ENCODE measurements around the gene SEPTIN7. TPM values are rescaled to one million over a fixed set of nuclear protein-coding genes. Genes with fewer than 3 reads are reported as not detected.
"Not testable (repeated sequence)": the region's sequence is repeated elsewhere in the genome, so short reads cannot be mapped to it uniquely, and the experiment has no call there.

The SEPTIN7 gene
- total RNA-seq, 1 experiment from 2014 or later: 292 TPM

- H3K4me3 ChIP-seq (ENCODE audit: low read depth in 2 of 2, low read length in 2 of 2): no peak overlapping the region
- TF ChIP-seq CTCF (IDR thresholded peaks at IDR 0.05): no peak
- no peak for TF ChIP-seq REST (IDR thresholded peaks at IDR 0.05; ENCODE audit: insufficient read depth in 1 of 2, low read depth in 2 of 2, low read length in 1 of 2)
- TF ChIP-seq SIN3A (IDR thresholded peaks at IDR 0.05; ENCODE audit: borderline replicate concordance, insufficient read depth, low read depth, low read length): no peak
- no peak for TF ChIP-seq POLR2AphosphoS5 (IDR thresholded peaks at IDR 0.05; ENCODE audit: low read depth, low read length)
- no peak for TF ChIP-seq TCF7L2 (IDR thresholded peaks at IDR 0.05; ENCODE audit: low read depth, low read length)
- H3K27me3 ChIP-seq (ENCODE audit: control insufficient read depth, insufficient read depth, low read length): peaks cover 46% of the 10 kb centered on the region
- in situ Hi-C loops (cut with HindIII; ENCODE audit: low pct_unique_long_range_greater_than_20kb, low sequenced_read_pairs): no loop called here
- CTCF ChIA-PET: no interaction called here
- ATAC-seq (no peak), DNase-seq (ENCODE audit: low read depth, low spot score) (no peak)
- BruUV-seq (replicated peaks): no TSS peak
- POLR2A ChIA-PET: no interaction called here
- H3K4me1 ChIP-seq (ENCODE audit: control insufficient read depth, insufficient read depth, low read length): no peaks in the 10 kb centered on the region
- H3K27ac ChIP-seq (ENCODE audit: low read length): no peak overlapping the region
- intact Hi-C loops (cut with micrococcal nuclease; ENCODE audit: unreplicated experiment): no loop called here
- H3K36me3 ChIP-seq (ENCODE audit: control insufficient read depth, insufficient read depth, low read length): no peaks in the 10 kb centered on the region
- no peaks in the 10 kb centered on the region for H3K9me3 ChIP-seq (ENCODE audit: control insufficient read depth, insufficient read depth, low read depth, low read length)
These were observed 45.1 kb upstream of the SEPTIN7 start for GRCh38 chr7:35755711-35756110.

- H3K9me3 ChIP-seq (ENCODE audit: control insufficient read depth, insufficient read depth, low read depth, low read length); intact Hi-C loops (cut with micrococcal nuclease; ENCODE audit: unreplicated experiment); POLR2A ChIA-PET; ATAC-seq; H3K27ac ChIP-seq (ENCODE audit: low read length); BruUV-seq (replicated peaks); DNase-seq (ENCODE audit: low read depth, low spot score); in situ Hi-C loops (cut with HindIII; ENCODE audit: low pct_unique_long_range_greater_than_20kb, low sequenced_read_pairs); H3K36me3 ChIP-seq (ENCODE audit: control insufficient read depth, insufficient read depth, low read length); CTCF ChIA-PET; H3K4me3 ChIP-seq (ENCODE audit: low read depth in 2 of 2, low read length in 2 of 2); H3K4me1 ChIP-seq (ENCODE audit: control insufficient read depth, insufficient read depth, low read length): not testable (repeated sequence)
- H3K27me3 ChIP-seq (ENCODE audit: control insufficient read depth, insufficient read depth, low read length): peaks cover 38% of the 10 kb centered on the region
These were observed 44.4 kb upstream of the SEPTIN7 start for GRCh38 chr7:35756453-35756852.

GRCh38 chr7:35757574-35757973 lies 43.3 kb upstream of the SEPTIN7 start:
- no peak overlapping the region for H3K27ac ChIP-seq (ENCODE audit: low read length)
- in situ Hi-C loops (cut with HindIII; ENCODE audit: low pct_unique_long_range_greater_than_20kb, low sequenced_read_pairs) (no loop called here), intact Hi-C loops (cut with micrococcal nuclease; ENCODE audit: unreplicated experiment) (no loop called here)
- no TSS peak for BruUV-seq (replicated peaks)
- no peaks in the 10 kb centered on the region for H3K9me3 ChIP-seq (ENCODE audit: control insufficient read depth, insufficient read depth, low read depth, low read length)
- ATAC-seq (no peak), DNase-seq (ENCODE audit: low read depth, low spot score) (no peak)
- no peak overlapping the region for H3K4me3 ChIP-seq (ENCODE audit: low read depth in 2 of 2, low read length in 2 of 2)
- TF ChIP-seq REST (IDR thresholded peaks at IDR 0.05; ENCODE audit: insufficient read depth in 1 of 2, low read depth in 2 of 2, low read length in 1 of 2): no peak
- TF ChIP-seq SIN3A (IDR thresholded peaks at IDR 0.05; ENCODE audit: borderline replicate concordance, insufficient read depth, low read depth, low read length): no peak
- no peak for TF ChIP-seq CTCF (IDR thresholded peaks at IDR 0.05)
- TF ChIP-seq POLR2AphosphoS5 (IDR thresholded peaks at IDR 0.05; ENCODE audit: low read depth, low read length): no peak
- no peak for TF ChIP-seq TCF7L2 (IDR thresholded peaks at IDR 0.05; ENCODE audit: low read depth, low read length)
- CTCF ChIA-PET: interaction anchor here (0.8 kb wide), 1 partner anchor 149 kb away, joined by 3 read pairs; no protein-coding TSS in a partner anchor
- POLR2A ChIA-PET: interaction anchor here (0.7 kb wide), 1 partner anchor 133 kb away, joined by 14 read pairs; no protein-coding TSS in a partner anchor
- peaks cover 27% of the 10 kb centered on the region for H3K27me3 ChIP-seq (ENCODE audit: control insufficient read depth, insufficient read depth, low read length)
- no peaks in the 10 kb centered on the region for H3K4me1 ChIP-seq (ENCODE audit: control insufficient read depth, insufficient read depth, low read length)
- no peaks in the 10 kb centered on the region for H3K36me3 ChIP-seq (ENCODE audit: control insufficient read depth, insufficient read depth, low read length)
